ENCODE results near the gene HOXB3. TPM values are rescaled to one million over a fixed set of nuclear protein-coding genes. Genes with fewer than 3 reads are reported as not detected.

HOXB3 gene
- total RNA-seq, 4 donors from 2014 or later = 11.4 to 48.7 (median 24.2) TPM

DNA sequence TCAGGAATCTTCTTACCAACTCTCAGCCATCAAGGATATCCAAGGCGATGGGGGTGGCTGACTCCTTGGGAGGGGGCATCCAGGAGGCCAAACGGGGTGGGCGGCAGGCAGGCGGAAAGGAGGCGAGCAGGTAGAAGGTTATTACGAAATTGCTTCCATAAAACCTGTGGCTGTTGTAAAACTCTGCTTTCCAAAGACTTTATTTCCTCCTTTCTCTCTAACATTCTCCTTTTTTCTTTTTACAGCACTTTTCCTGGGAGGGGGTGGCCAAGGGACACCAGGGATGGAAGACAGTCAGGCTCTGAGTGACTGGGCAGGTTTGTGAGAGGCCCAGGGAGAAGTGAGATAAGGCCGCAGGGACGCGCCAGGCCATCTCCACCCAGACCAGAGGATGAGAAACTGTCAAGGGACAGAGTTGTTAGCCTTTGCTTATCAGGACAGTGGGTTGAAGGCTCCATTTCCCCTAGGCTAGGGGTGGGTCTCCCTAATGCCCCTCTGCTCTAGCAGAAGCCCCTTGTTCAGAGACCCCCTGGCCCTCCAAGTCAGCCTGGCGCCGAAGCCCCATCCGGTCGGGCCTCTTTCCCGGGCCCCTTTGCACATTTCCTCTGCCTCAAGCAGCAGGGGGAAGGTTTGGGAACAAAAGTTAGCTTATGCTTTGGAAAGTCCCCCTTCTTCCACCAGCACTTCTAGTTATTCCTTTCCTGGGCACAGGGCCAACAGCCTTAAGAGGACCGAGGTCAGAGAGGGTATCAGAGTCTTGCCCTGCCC is 41.1 kb upstream of the HOXB3 start:
- TF ChIP-seq POLR2A (IDR thresholded peaks at IDR 0.05) (no peak), POLR2AphosphoS5 (IDR thresholded peaks at IDR 0.05) (no peak), CTCF (IDR thresholded peaks at IDR 0.05) (no peak)
- Histone ChIP-seq H3K4me3 (no peak overlapping the region), H3K9me3 (peaks cover 0 to 4% (median 0%) of the 10 kb centered on the region in 3 donors), H3K27ac (no peak overlapping the region), H3K4me1 (peaks cover 0 to 21% (median 8%) of the 10 kb centered on the region in 3 donors), H3K27me3 (peaks cover 100% of the 10 kb centered on the region), H3K36me3 (no peaks in the 10 kb centered on the region)
- no peak for ATAC-seq
- 7 to 21% methylated on average over 6 to 10 of the region's 15 CpGs for WGBS, 2 donors (ENCODE audit: low coverage in 1 of 2)

GRCh38 chr17:48630009-48630924 is 40.2 kb upstream of the HOXB3 start:
- Histone ChIP-seq H3K9me3 (peaks cover 0 to 4% (median 0%) of the 10 kb centered on the region in 3 donors), H3K27me3 (peaks cover 100% of the 10 kb centered on the region), H3K4me1 (peaks cover 0 to 29% (median 17%) of the 10 kb centered on the region in 3 donors), H3K36me3 (no peaks in the 10 kb centered on the region), H3K27ac (no peak overlapping the region), H3K4me3 (no peak overlapping the region)
- ATAC-seq = no peak
- no peak for TF ChIP-seq POLR2A (IDR thresholded peaks at IDR 0.05)
- TF ChIP-seq CTCF (IDR thresholded peaks at IDR 0.05) = no peak
- TF ChIP-seq POLR2AphosphoS5 (IDR thresholded peaks at IDR 0.05) = no peak
- no peak for TF ChIP-seq EP300 (IDR thresholded peaks at IDR 0.05)
- 31 to 33% methylated on average over 13 to 15 of the region's 15 CpGs for WGBS, 2 donors (ENCODE audit: low coverage in 1 of 2)

DNA sequence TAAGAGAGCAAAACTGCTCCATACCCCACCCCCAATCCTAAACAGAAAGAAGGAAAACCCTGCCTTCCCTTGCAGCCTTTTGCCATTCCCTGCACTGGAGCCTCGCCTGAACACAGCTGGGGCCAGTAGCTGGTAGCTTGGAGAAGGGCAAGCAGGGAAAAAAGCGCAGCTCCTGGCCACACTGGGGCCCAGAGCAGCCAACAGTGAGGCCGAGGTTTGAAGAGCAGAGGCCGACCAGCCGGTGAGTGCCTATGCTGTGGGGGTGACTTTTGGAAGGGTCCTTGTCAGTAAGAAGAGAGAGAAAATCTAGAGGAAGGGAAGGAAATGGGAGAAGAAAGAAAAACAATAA is 39.3 kb upstream of the HOXB3 start:
- no peaks in the 10 kb centered on the region for H3K36me3 ChIP-seq
- no peak for ATAC-seq
- H3K9me3 ChIP-seq = peaks cover 0 to 4% (median 0%) of the 10 kb centered on the region in 3 donors
- 8 to 16% methylated on average over 2 to 3 of the region's 5 CpGs for WGBS, 2 donors (ENCODE audit: low coverage in 1 of 2)
- TF ChIP-seq POLR2A (IDR thresholded peaks at IDR 0.05) = no peak
- TF ChIP-seq POLR2AphosphoS5 (IDR thresholded peaks at IDR 0.05) = no peak
- no peak for TF ChIP-seq CTCF (IDR thresholded peaks at IDR 0.05)
- TF ChIP-seq EP300 (IDR thresholded peaks at IDR 0.05) = no peak
- no peak overlapping the region for H3K27ac ChIP-seq
- no peak overlapping the region for H3K4me3 ChIP-seq
- peaks cover 100% of the 10 kb centered on the region for H3K27me3 ChIP-seq
- H3K4me1 ChIP-seq = peaks cover 0 to 37% (median 23%) of the 10 kb centered on the region in 3 donors

DNA sequence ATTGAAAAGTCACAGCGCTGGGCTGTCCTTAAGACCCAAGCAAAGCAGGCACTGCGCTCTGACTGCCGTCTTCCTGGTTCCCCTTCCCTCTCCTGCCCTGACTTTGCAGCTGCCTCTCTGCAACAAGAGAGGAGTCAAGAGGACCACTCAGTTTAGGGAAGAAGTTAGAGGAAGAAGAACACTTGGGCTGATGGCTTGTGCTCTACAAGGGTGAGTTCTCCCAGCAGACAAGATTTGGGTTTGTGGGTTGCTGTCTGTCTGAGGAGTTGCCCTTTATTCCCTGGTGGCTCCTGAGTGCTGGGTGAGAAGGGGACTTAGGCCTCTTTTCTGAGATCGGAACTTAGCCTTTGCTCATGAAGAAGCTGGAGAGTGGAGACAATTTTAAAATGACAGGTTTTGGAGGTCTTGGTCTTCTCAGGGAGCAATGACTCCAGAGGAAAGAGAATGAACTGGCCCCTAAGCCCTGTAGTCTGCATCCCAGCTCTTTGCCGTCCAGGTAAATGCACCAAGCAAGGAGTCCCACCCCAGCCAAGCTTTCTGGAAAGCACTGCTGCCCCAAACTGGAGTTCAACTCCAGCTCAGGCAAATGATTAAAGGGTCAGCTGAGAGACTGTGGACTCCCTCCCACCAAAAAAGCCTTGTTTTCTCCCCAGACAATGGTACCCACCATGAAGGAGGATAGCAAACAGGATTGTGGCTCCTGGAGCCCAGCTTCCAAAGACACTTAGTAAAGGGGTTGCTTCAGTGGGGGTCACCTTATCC is 38.8 kb upstream of the HOXB3 start:
- H3K4me3 ChIP-seq = no peak overlapping the region
- TF ChIP-seq EP300 (IDR thresholded peaks at IDR 0.05) (no peak), CTCF (IDR thresholded peaks at IDR 0.05) (no peak)
- no peak for ATAC-seq
- H3K36me3 ChIP-seq = no peaks in the 10 kb centered on the region
- H3K27me3 ChIP-seq = peaks cover 100% of the 10 kb centered on the region
- peaks cover 0 to 32% (median 23%) of the 10 kb centered on the region in 3 donors for H3K4me1 ChIP-seq
- 19 to 22% methylated on average over 3 to 4 of the region's 5 CpGs for WGBS, 2 donors (ENCODE audit: low coverage in 1 of 2)
- H3K27ac ChIP-seq = no peak overlapping the region
- H3K9me3 ChIP-seq = peaks cover 0 to 2% (median 0%) of the 10 kb centered on the region in 3 donors
